WTC11 (cell line): ENCODE results near the gene MXD3. TPM values are rescaled to one million over a fixed set of nuclear protein-coding genes. Genes with fewer than 3 reads are reported as not detected.

Source experiments
- ATAC-seq: fragments of 200-7000 bp; cut with Tn5 transposase; 2 replicates; pipeline ENCODE4 v1.10.0; 2021; ENCODE audit warnings: mild to moderate bottlenecking, moderate library complexity
- CTCF ChIA-PET: fragments of 300-600 bp; sonication (Branson Sonifier 250); formaldehyde crosslinking; loops from one replicate; lab custom pipeline; 2021; ENCODE audit warnings: antibody characterized with exemption; lab: Charles Lee
- POLR2A ChIA-PET: fragments of 350-600 bp; sonication (Branson Sonifier 250); formaldehyde crosslinking; loops from one replicate; lab custom pipeline; 2021; ENCODE audit warnings: antibody characterized with exemption; lab: Charles Lee
- DNase-seq: peaks from one replicate; pipeline ENCODE4 v3.0.0; 2021; ENCODE audit warnings: low spot score
- H3K27ac Mint-ChIP-seq: 2 replicates; pipeline ENCODE4 v1.8.0; 2021; ENCODE audit warnings: mixed read lengths
- H3K27me3 Mint-ChIP-seq: 2 replicates; pipeline ENCODE4 v1.8.0; 2021; ENCODE audit warnings: low read depth, mild to moderate bottlenecking, moderate library complexity, mixed read lengths
- H3K36me3 Mint-ChIP-seq: 2 replicates; pipeline ENCODE4 v1.8.0; 2021; ENCODE audit warnings: mixed read lengths
- H3K4me1 Mint-ChIP-seq: 2 replicates; pipeline ENCODE4 v1.8.0; 2022; ENCODE audit warnings: mixed read lengths
- H3K4me3 Mint-ChIP-seq: 2 replicates; pipeline ENCODE4 v1.8.0; 2021; ENCODE audit warnings: mild to moderate bottlenecking, moderate library complexity, mixed read lengths
- H3K9me3 Mint-ChIP-seq: 2 replicates; pipeline ENCODE4 v1.8.0; 2021; ENCODE audit warnings: mixed read lengths
- ATF1 ChIP-seq: sonication (generic); formaldehyde crosslinking; IDR thresholded peaks from 2 replicates; pipeline ENCODE4 v1.8.1; 2023; ENCODE audit warnings: mild to moderate bottlenecking, moderate library complexity, missing genetic modification reagents
- ERG ChIP-seq: fragments of 250-450 bp; sonication (Bioruptor Pico); IDR thresholded peaks from 2 replicates; pipeline ENCODE4 v1.8.0; 2021; ENCODE audit warnings: mild to moderate bottlenecking
- GABPB1 ChIP-seq: sonication (generic); formaldehyde crosslinking; IDR thresholded peaks from 2 replicates; pipeline ENCODE4 v1.8.1; 2023; ENCODE audit warnings: mild to moderate bottlenecking, missing genetic modification reagents
- NFATC4 ChIP-seq: fragments of 250-450 bp; sonication (Bioruptor Pico); IDR thresholded peaks from 2 replicates; pipeline ENCODE4 v1.9.0; 2021; ENCODE audit warnings: mild to moderate bottlenecking
- NFYB ChIP-seq: sonication (generic); formaldehyde crosslinking; conservative IDR thresholded peaks from 2 replicates; pipeline ENCODE4 v1.8.0; 2022; ENCODE audit warnings: low read depth, missing genetic modification reagents
- SMAD3 ChIP-seq: sonication (generic); formaldehyde crosslinking; IDR thresholded peaks from 2 replicates; pipeline ENCODE4 v1.8.0; 2022; ENCODE audit warnings: missing genetic modification reagents, mild to moderate bottlenecking, borderline replicate concordance
- ZNF219 ChIP-seq: sonication (generic); formaldehyde crosslinking; IDR thresholded peaks from 2 replicates; pipeline ENCODE4 v1.8.0; 2023; ENCODE audit warnings: missing genetic modification reagents, mild to moderate bottlenecking, borderline replicate concordance
- ZNF425 ChIP-seq: fragments of 250-450 bp; sonication (Bioruptor Pico); conservative IDR thresholded peaks from 2 replicates; pipeline ENCODE4 v1.9.0; 2021; ENCODE audit warnings: mild to moderate bottlenecking
- total RNA-seq: library from RNA; stranded (reverse); gene quantifications from 3 replicates; pipeline ENCODE4 v1.2.3, GENCODE V29; 2021
- TF ChIP-seq, protein P1 (sequence below): sonication (generic); formaldehyde crosslinking; IDR thresholded peaks from 2 replicates; pipeline ENCODE4 v1.8.1; 2023; ENCODE audit warnings: mild to moderate bottlenecking, missing genetic modification reagents, moderate library complexity
- TF ChIP-seq, protein P2 (sequence below): sonication (generic); formaldehyde crosslinking; IDR thresholded peaks from 2 replicates; pipeline ENCODE4 v1.8.0; 2022; ENCODE audit warnings: missing genetic modification reagents
- TF ChIP-seq, protein P3 (sequence below): fragments of 250-450 bp; sonication (Bioruptor Pico); IDR thresholded peaks from 2 replicates; pipeline ENCODE4 v1.9.0; 2021; ENCODE audit warnings: moderate library complexity, mild to moderate bottlenecking, inconsistent platforms, borderline replicate concordance
- TF ChIP-seq, protein P4 (sequence below): sonication (generic); formaldehyde crosslinking; IDR thresholded peaks from 2 replicates; pipeline ENCODE4 v1.8.0; 2022; ENCODE audit warnings: mild to moderate bottlenecking, missing genetic modification reagents
- TF ChIP-seq, protein P5 (sequence below): fragments of 250-450 bp; sonication (Bioruptor Pico); IDR thresholded peaks from 2 replicates; pipeline ENCODE4 v1.9.0; 2021; ENCODE audit warnings: mild to moderate bottlenecking

MXD3 gene
- total RNA-seq, 1 experiment from 2014 or later: 25.7 TPM

DNA sequence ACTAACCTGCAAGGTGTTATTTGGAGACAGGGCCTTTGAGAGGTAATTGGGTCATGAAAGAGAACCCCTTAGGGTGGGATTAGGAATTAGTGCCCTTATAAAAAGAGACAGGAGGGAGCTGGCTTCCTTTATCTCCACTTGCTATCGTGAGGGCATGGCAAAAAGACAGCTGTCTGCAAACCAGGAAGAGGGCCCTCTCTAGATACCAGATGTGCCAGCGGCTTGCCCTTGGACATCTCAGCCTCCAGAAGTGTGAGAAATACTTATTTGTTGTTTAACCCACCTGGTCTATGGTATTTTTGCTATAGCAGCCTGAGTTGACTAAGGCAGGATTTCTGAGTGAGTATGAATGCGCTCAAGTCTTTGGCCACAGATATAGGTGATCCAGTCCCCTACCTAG is 45.0 kb upstream of the MXD3 start (continued):
- no peak for TF ChIP-seq ZNF425 (CRISPR knock-in tag)
- TF ChIP-seq, protein P1, sequence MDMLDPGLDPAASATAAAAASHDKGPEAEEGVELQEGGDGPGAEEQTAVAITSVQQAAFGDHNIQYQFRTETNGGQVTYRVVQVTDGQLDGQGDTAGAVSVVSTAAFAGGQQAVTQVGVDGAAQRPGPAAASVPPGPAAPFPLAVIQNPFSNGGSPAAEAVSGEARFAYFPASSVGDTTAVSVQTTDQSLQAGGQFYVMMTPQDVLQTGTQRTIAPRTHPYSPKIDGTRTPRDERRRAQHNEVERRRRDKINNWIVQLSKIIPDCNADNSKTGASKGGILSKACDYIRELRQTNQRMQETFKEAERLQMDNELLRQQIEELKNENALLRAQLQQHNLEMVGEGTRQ: no peak
- TF ChIP-seq NFATC4: no peak
- no peak for TF ChIP-seq ERG (CRISPR knock-in tag)
- no peak for TF ChIP-seq NFYB (CRISPR knock-in tag)
- TF ChIP-seq ATF1 (CRISPR knock-in tag): no peak
- no peak for TF ChIP-seq GABPB1 (CRISPR knock-in tag)
- TF ChIP-seq, protein P2, sequence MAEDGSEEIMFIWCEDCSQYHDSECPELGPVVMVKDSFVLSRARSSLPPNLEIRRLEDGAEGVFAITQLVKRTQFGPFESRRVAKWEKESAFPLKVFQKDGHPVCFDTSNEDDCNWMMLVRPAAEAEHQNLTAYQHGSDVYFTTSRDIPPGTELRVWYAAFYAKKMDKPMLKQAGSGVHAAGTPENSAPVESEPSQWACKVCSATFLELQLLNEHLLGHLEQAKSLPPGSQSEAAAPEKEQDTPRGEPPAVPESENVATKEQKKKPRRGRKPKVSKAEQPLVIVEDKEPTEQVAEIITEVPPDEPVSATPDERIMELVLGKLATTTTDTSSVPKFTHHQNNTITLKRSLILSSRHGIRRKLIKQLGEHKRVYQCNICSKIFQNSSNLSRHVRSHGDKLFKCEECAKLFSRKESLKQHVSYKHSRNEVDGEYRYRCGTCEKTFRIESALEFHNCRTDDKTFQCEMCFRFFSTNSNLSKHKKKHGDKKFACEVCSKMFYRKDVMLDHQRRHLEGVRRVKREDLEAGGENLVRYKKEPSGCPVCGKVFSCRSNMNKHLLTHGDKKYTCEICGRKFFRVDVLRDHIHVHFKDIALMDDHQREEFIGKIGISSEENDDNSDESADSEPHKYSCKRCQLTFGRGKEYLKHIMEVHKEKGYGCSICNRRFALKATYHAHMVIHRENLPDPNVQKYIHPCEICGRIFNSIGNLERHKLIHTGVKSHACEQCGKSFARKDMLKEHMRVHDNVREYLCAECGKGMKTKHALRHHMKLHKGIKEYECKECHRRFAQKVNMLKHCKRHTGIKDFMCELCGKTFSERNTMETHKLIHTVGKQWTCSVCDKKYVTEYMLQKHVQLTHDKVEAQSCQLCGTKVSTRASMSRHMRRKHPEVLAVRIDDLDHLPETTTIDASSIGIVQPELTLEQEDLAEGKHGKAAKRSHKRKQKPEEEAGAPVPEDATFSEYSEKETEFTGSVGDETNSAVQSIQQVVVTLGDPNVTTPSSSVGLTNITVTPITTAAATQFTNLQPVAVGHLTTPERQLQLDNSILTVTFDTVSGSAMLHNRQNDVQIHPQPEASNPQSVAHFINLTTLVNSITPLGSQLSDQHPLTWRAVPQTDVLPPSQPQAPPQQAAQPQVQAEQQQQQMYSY (CRISPR knock-in tag): no peak
- TF ChIP-seq ZNF219 (CRISPR knock-in tag): no peak
- TF ChIP-seq, protein P3, sequence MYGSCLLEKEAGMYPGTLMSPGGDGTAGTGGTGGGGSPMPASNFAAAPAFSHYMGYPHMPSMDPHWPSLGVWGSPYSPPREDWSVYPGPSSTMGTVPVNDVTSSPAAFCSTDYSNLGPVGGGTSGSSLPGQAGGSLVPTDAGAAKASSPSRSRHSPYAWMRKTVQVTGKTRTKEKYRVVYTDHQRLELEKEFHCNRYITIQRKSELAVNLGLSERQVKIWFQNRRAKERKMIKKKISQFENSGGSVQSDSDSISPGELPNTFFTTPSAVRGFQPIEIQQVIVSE (CRISPR knock-in tag): no peak

DNA sequence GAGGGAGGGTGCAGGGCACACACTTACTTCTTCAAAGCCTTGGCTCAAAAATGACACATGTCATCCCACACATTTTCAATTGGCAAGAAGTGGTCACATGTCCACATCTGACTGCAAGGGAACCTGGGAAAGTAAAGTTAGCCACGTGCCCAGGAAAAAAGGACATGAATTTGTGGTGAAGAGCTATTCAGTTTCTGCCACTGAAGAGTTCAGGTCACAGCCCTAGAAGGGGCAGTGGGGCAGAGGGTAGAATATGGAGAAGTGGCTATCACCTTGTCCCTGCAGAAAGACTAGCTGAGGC is 44.1 kb upstream of the MXD3 start:
- POLR2A ChIA-PET: no interaction called here
- Mint-ChIP-seq H3K36me3 (no peaks in the 10 kb centered on the region), H3K27me3 (peaks cover 28% of the 10 kb centered on the region)
- no peak for DNase-seq
- no peak for TF ChIP-seq SMAD3 (CRISPR knock-in tag)
- TF ChIP-seq, protein P4, sequence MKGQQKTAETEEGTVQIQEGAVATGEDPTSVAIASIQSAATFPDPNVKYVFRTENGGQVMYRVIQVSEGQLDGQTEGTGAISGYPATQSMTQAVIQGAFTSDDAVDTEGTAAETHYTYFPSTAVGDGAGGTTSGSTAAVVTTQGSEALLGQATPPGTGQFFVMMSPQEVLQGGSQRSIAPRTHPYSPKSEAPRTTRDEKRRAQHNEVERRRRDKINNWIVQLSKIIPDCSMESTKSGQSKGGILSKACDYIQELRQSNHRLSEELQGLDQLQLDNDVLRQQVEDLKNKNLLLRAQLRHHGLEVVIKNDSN (CRISPR knock-in tag): 0 out of 2 replicates have a peak, but pooled peaks have one; percentile 26
- TF ChIP-seq, protein P5, sequence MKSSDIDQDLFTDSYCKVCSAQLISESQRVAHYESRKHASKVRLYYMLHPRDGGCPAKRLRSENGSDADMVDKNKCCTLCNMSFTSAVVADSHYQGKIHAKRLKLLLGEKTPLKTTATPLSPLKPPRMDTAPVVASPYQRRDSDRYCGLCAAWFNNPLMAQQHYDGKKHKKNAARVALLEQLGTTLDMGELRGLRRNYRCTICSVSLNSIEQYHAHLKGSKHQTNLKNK (CRISPR knock-in tag): no peak
- TF ChIP-seq, all 79 proteins: peak for 1
- Mint-ChIP-seq H3K4me3 (no peak overlapping the region), H3K4me1 (peaks cover 5% of the 10 kb centered on the region), H3K27ac (no peak overlapping the region), H3K9me3 (peaks cover 14% of the 10 kb centered on the region)
- CTCF ChIA-PET: interaction anchor here (0.9 to 1.3 kb wide), 5 partner anchors 13 to 269 kb away, joined by 3 to 6 read pairs (median 4); no protein-coding TSS in a partner anchor
- ATAC-seq: no peak
